NCI-H1436 treated with DMSO at 0.1 percent for 48 hours (cell line): ENCODE measurements around the gene BTBD9.

Experiments
- DNase-seq: peaks from one replicate; lab custom pipeline; 2025; lab: John Stamatoyannopoulos, UW

The BTBD9 gene

GRCh38 chr6:38174806-38175495 is 464.8 kb downstream of the BTBD9 start:
- DNase-seq = no peak

- DNase-seq = no peak
Observed at GRCh38 chr6:38174315-38174714, 465.4 kb downstream of the BTBD9 start.

- DNase-seq = no peak
Observed at GRCh38 chr6:38173909-38174308, 465.8 kb downstream of the BTBD9 start.

- no peak for DNase-seq
Observed at GRCh38 chr6:38172739-38173410, 466.9 kb downstream of the BTBD9 start.

- no peak for DNase-seq
Observed at GRCh38 chr6:38171997-38172738, 467.6 kb downstream of the BTBD9 start.

- DNase-seq = no peak
Observed at GRCh38 chr6:38170666-38171355, 468.9 kb downstream of the BTBD9 start.

- peak; percentile 68 for DNase-seq
Observed at GRCh38 chr6:38169977-38170526, 469.7 kb downstream of the BTBD9 start.

- DNase-seq = peak; percentile 68
Observed at GRCh38 chr6:38169221-38169976, 470.3 kb downstream of the BTBD9 start.

- DNase-seq = no peak
Observed at GRCh38 chr6:38168699-38169098, 471.0 kb downstream of the BTBD9 start.

- no peak for DNase-seq
Observed at GRCh38 chr6:38168126-38168525, 471.6 kb downstream of the BTBD9 start.

GRCh38 chr6:38167598-38167997 is 472.1 kb downstream of the BTBD9 start:
- no peak for DNase-seq

GRCh38 chr6:38166411-38167240 is 473.1 kb downstream of the BTBD9 start:
- DNase-seq = no peak

GRCh38 chr6:38164671-38165108 is 475.0 kb downstream of the BTBD9 start:
- no peak for DNase-seq

- DNase-seq = no peak
Observed at GRCh38 chr6:38164131-38164481, 475.6 kb downstream of the BTBD9 start.

GRCh38 chr6:38163186-38164130 is 476.3 kb downstream of the BTBD9 start:
- no peak for DNase-seq

GRCh38 chr6:38162493-38163185 is 477.1 kb downstream of the BTBD9 start:
- no peak for DNase-seq

GRCh38 chr6:38161754-38162492 is 477.8 kb downstream of the BTBD9 start:
- no peak for DNase-seq

- no peak for DNase-seq
Observed at GRCh38 chr6:38161331-38161730, 478.4 kb downstream of the BTBD9 start.
